GM23338 (cell line): Measurements from ENCODE around the gene VPS54.

Experiments used
- CTCF ChIP-seq, 2 experiments: fragments of 200-600 bp in 1 of 2; sonication (generic) in 1 of 2; conservative IDR thresholded peaks; 2 replicates each; pipeline versions ENCODE4 v1.5.1 to v1.6.1; 2016 to 2017; ENCODE audit warnings: antibody characterized with exemption in 2 of 2, low read depth in 2 of 2, mild to moderate bottlenecking in 2 of 2, moderate library complexity in 1 of 2
- EZH2 ChIP-seq: fragments of 200-600 bp; sonication (generic); IDR thresholded peaks from one replicate; pipeline ENCODE4 v1.8.0; 2017; ENCODE audit warnings: antibody characterized with exemption, mild to moderate bottlenecking, low read depth; ENCODE audit not compliant: unreplicated experiment
- EZH2phosphoT487 ChIP-seq: fragments of 200-600 bp; sonication (generic); IDR thresholded peaks from one replicate; pipeline ENCODE4 v1.8.1; 2018; ENCODE audit warnings: antibody characterized with exemption; ENCODE audit not compliant: unreplicated experiment
- POLR2AphosphoS5 ChIP-seq: IDR thresholded peaks from 2 replicates; pipeline ENCODE4 v1.6.1; 2016; ENCODE audit warnings: antibody characterized with exemption, low read depth

DNA sequence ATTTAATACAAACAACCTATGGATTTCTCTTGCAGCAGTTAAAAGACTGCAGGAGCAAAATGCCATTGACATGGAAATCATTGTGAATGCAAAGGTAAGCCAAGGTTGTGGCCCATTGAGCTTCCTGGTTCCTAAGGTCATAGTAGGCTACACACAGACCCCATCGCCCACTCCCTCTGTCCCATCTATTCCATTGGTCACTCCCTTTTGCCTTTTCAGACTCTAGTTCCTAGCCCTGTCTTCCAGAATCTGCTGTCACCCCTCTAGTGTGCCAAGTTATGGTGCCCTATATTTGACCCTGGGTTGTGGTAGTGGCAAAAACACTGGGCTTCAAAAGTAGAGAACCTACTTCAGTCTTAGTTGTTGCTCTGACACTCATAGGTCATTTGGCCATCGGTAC lies 132.8 kb downstream of the VPS54 start:
- TF ChIP-seq CTCF (conservative IDR thresholded peaks at IDR 0.05; ENCODE audit: low read depth in 2 of 2) (no peak), POLR2AphosphoS5 (no peak; the same call in 1 of the 2 replicates), EZH2phosphoT487 (no peak), EZH2 (no peak)
